Measurements from ENCODE around the gene UBE2E1. TPM values are rescaled to one million over a fixed set of nuclear protein-coding genes. Genes with fewer than 3 reads are reported as not detected.
A peak's percentile ranks its signal among the peaks of the same experiment; 100 is the strongest.

Gene UBE2E1
- polyA plus RNA-seq (2013, experiment 1 of 4) = 171 TPM
- polyA plus RNA-seq (2013, experiment 2 of 4) = 173 TPM
- 159 TPM for polyA plus RNA-seq (2013, experiment 3 of 4)
- 183 TPM for polyA plus RNA-seq (2013, experiment 4 of 4)

DNA sequence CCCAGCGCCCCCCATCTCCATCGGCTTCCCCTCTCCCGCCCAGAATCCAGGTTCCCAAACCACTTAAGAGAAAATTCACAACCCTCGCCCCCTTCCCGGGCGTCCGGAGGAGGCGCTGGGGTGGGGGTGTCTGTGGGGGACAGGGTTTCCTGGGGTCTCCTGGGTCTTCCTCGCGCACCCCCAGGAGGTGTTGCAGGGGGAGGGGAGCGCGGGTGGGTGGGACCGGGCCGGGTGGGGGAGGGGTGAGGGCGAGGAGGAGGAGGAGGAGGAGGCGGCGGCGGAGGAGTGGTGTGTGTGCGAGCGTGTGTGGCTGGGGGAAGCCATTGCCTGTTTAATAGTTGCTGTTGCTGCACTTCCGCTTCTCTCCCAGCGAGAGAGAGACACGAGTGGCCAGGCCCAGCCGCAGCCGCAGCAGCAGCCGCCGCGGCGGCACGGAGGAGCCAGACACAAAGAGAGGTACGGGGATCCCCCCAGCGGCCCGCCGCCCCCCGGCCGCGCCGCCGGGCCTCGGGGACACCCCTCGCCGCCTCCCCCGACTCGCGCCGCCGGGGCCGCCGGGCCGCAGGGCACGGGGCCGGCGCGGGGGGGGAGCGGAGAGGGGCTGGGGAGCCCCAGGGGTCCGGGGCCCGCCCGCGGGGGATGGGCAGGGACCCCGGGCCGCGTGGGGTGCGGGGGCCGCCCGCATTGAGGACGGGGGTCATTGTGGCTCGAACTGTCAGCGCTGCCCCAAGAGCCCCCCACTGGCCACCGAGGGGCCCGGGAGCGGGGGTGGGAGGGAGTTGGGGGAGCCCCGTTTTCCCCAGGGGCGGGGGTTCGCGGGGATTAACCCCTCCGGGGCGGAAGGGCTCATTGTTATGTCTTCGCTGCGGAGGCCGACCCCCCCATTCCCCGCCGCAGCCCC lies at the start of gene UBE2E1:
UBE2E1 (plus strand) TSS at position 323 of the 901 bp plus-strand sequence. CDS start 1,315 bp downstream, outside the sequence.
- Histone ChIP-seq H3K27ac (ENCODE audit: insufficient read depth, low read depth, low read length, poor library complexity, severe bottlenecking) (peak within 1 kb of the TSS; percentile 53), H3K4me3 (ENCODE audit: insufficient read depth, low read depth, low read length) (peak within 1 kb of the TSS; percentile 83), H3K9me3 (ENCODE audit: control insufficient read depth, low read length) (no peaks in the 10 kb centered on the region), H3K36me3 (ENCODE audit: control insufficient read depth, insufficient read depth, low read length) (no peaks in the 10 kb centered on the region), H3K27me3 (ENCODE audit: control insufficient read depth, insufficient read depth, low read length, poor library complexity, severe bottlenecking) (no peaks in the 10 kb centered on the region), H3K4me1 (ENCODE audit: control insufficient read depth, insufficient read depth, low read length) (peaks cover 13% of the 10 kb centered on the region)
- WGBS, 2 experiments = 1% methylated on average over 77 to 82 of the region's 82 CpGs

GRCh38 chr3:23756206-23756840 lies 49.4 kb upstream of the UBE2E1 start:
- Histone ChIP-seq H3K27ac (ENCODE audit: insufficient read depth, low read depth, low read length, poor library complexity, severe bottlenecking) (no peak overlapping the region), H3K4me3 (ENCODE audit: insufficient read depth, low read depth, low read length) (no peak overlapping the region), H3K27me3 (ENCODE audit: control insufficient read depth, insufficient read depth, low read length, poor library complexity, severe bottlenecking) (no peaks in the 10 kb centered on the region), H3K36me3 (ENCODE audit: control insufficient read depth, insufficient read depth, low read length) (no peaks in the 10 kb centered on the region), H3K9me3 (ENCODE audit: control insufficient read depth, low read length) (no peaks in the 10 kb centered on the region), H3K4me1 (ENCODE audit: control insufficient read depth, insufficient read depth, low read length) (peaks cover 19% of the 10 kb centered on the region)
- WGBS, 2 experiments = 83 to 86% methylated on average over 3 of the region's 3 CpGs

GRCh38 chr3:23758253-23758838 lies 47.4 kb upstream of the UBE2E1 start:
- Histone ChIP-seq H3K4me3 (ENCODE audit: insufficient read depth, low read depth, low read length) (no peak overlapping the region), H3K4me1 (ENCODE audit: control insufficient read depth, insufficient read depth, low read length) (peaks cover 15% of the 10 kb centered on the region), H3K27ac (ENCODE audit: insufficient read depth, low read depth, low read length, poor library complexity, severe bottlenecking) (no peak overlapping the region), H3K27me3 (ENCODE audit: control insufficient read depth, insufficient read depth, low read length, poor library complexity, severe bottlenecking) (no peaks in the 10 kb centered on the region), H3K9me3 (ENCODE audit: control insufficient read depth, low read length) (no peaks in the 10 kb centered on the region), H3K36me3 (ENCODE audit: control insufficient read depth, insufficient read depth, low read length) (no peaks in the 10 kb centered on the region)
- 64 to 92% methylated on average over 2 to 5 of the region's 5 CpGs for WGBS, 2 experiments

GRCh38 chr3:23760325-23760724 lies 45.4 kb upstream of the UBE2E1 start:
- Histone ChIP-seq H3K4me3 (ENCODE audit: insufficient read depth, low read depth, low read length) (no peak overlapping the region), H3K4me1 (ENCODE audit: control insufficient read depth, insufficient read depth, low read length) (peaks cover 15% of the 10 kb centered on the region), H3K9me3 (ENCODE audit: control insufficient read depth, low read length) (no peaks in the 10 kb centered on the region), H3K27me3 (ENCODE audit: control insufficient read depth, insufficient read depth, low read length, poor library complexity, severe bottlenecking) (no peaks in the 10 kb centered on the region), H3K36me3 (ENCODE audit: control insufficient read depth, insufficient read depth, low read length) (no peaks in the 10 kb centered on the region), H3K27ac (ENCODE audit: insufficient read depth, low read depth, low read length, poor library complexity, severe bottlenecking) (no peak overlapping the region)
- 88 to 96% methylated on average over 1 to 3 of the region's 3 CpGs for WGBS, 2 experiments

GRCh38 chr3:23760871-23761373 lies 44.8 kb upstream of the UBE2E1 start:
- H3K9me3 ChIP-seq (ENCODE audit: control insufficient read depth, low read length) = no peaks in the 10 kb centered on the region
- peak overlapping the region; percentile 36 for H3K27ac ChIP-seq (ENCODE audit: insufficient read depth, low read depth, low read length, poor library complexity, severe bottlenecking)
- H3K4me1 ChIP-seq (ENCODE audit: control insufficient read depth, insufficient read depth, low read length) = peaks cover 15% of the 10 kb centered on the region
- H3K36me3 ChIP-seq (ENCODE audit: control insufficient read depth, insufficient read depth, low read length) = no peaks in the 10 kb centered on the region
- H3K27me3 ChIP-seq (ENCODE audit: control insufficient read depth, insufficient read depth, low read length, poor library complexity, severe bottlenecking) = no peaks in the 10 kb centered on the region
- 29 to 30% methylated on average over 6 to 7 of the region's 7 CpGs for WGBS, 2 experiments
- no peak overlapping the region for H3K4me3 ChIP-seq (ENCODE audit: insufficient read depth, low read depth, low read length)

DNA sequence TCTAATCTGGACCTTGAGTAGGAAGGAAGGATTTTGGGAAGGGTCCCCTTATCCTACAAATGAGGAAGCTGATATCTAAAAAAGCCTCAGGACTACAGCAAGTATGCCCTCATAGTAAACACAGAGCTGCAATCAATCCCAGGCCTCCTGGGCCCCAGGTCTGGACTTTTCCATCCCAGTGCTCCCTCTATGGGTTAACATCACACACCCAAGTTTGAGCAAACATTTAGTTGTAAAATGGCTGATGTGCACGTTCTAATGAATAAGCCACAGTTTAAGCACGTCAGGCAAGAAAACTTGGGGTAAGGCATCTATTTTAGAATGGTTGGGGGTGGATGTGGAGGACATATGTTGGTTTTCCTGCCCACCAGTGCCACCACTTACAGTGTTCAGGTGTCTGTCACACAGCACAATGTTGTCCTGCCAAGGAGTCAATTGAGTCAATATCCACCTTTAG lies 44.3 kb upstream of the UBE2E1 start:
- 72 to 77% methylated on average over 2 of the region's 2 CpGs for WGBS, 2 experiments
- H3K36me3 ChIP-seq (ENCODE audit: control insufficient read depth, insufficient read depth, low read length) = no peaks in the 10 kb centered on the region
- H3K27ac ChIP-seq (ENCODE audit: insufficient read depth, low read depth, low read length, poor library complexity, severe bottlenecking) = no peak overlapping the region
- no peaks in the 10 kb centered on the region for H3K9me3 ChIP-seq (ENCODE audit: control insufficient read depth, low read length)
- H3K4me3 ChIP-seq (ENCODE audit: insufficient read depth, low read depth, low read length) = no peak overlapping the region
- H3K4me1 ChIP-seq (ENCODE audit: control insufficient read depth, insufficient read depth, low read length) = peaks cover 15% of the 10 kb centered on the region
- H3K27me3 ChIP-seq (ENCODE audit: control insufficient read depth, insufficient read depth, low read length, poor library complexity, severe bottlenecking) = no peaks in the 10 kb centered on the region

GRCh38 chr3:23762214-23762613 lies 43.5 kb upstream of the UBE2E1 start:
- peaks cover 15% of the 10 kb centered on the region for H3K4me1 ChIP-seq (ENCODE audit: control insufficient read depth, insufficient read depth, low read length)
- no peak overlapping the region for H3K4me3 ChIP-seq (ENCODE audit: insufficient read depth, low read depth, low read length)
- H3K27ac ChIP-seq (ENCODE audit: insufficient read depth, low read depth, low read length, poor library complexity, severe bottlenecking) = no peak overlapping the region
- 96 to 98% methylated on average over 7 of the region's 7 CpGs for WGBS, 2 experiments
- no peaks in the 10 kb centered on the region for H3K9me3 ChIP-seq (ENCODE audit: control insufficient read depth, low read length)
- no peaks in the 10 kb centered on the region for H3K36me3 ChIP-seq (ENCODE audit: control insufficient read depth, insufficient read depth, low read length)
- no peaks in the 10 kb centered on the region for H3K27me3 ChIP-seq (ENCODE audit: control insufficient read depth, insufficient read depth, low read length, poor library complexity, severe bottlenecking)

DNA sequence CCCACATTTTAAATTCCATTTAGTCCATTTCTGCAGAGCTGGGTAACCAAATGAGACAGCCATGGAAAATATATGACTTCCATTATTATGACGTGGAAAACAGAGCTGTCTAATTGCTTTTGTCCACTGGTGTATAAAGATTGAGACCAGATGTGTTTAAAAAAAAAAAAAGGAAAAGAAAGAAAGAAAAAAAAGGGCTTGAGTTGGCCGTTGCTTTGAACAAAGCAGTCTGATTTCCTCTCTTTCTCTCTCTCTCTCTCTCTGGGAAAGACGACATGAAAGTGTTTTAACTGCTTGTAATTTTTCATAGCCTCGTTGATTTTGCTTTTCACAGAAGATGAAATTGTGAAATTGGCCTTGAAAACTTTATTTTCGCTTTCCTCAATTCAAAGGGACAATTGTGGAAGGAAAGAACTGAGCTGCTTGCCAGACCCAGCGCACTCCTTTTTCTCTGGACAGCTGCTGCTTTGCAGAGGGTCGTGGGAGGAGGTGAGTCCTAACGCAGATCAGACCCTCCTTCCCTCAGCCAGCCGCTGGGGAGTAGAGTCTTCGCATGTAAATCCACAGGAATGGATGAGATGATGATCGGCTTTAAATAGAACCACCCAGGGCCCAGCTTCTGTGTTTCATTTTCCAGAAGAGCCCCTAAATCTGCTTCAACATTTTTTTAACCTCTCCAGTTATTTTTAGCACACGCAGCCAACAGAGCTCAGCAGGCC lies 42.8 kb upstream of the UBE2E1 start:
- 61% methylated on average over 12 of the region's 12 CpGs for WGBS, 2 experiments
- H3K27ac ChIP-seq (ENCODE audit: insufficient read depth, low read depth, low read length, poor library complexity, severe bottlenecking) = no peak overlapping the region
- peaks cover 15% of the 10 kb centered on the region for H3K4me1 ChIP-seq (ENCODE audit: control insufficient read depth, insufficient read depth, low read length)
- H3K36me3 ChIP-seq (ENCODE audit: control insufficient read depth, insufficient read depth, low read length) = no peaks in the 10 kb centered on the region
- no peaks in the 10 kb centered on the region for H3K27me3 ChIP-seq (ENCODE audit: control insufficient read depth, insufficient read depth, low read length, poor library complexity, severe bottlenecking)
- no peak overlapping the region for H3K4me3 ChIP-seq (ENCODE audit: insufficient read depth, low read depth, low read length)
- no peaks in the 10 kb centered on the region for H3K9me3 ChIP-seq (ENCODE audit: control insufficient read depth, low read length)

GRCh38 chr3:23764407-23764806 lies 41.3 kb upstream of the UBE2E1 start:
- 85 to 96% methylated on average over 1 of the region's 1 CpG for WGBS, 2 experiments
- Histone ChIP-seq H3K27me3 (ENCODE audit: control insufficient read depth, insufficient read depth, low read length, poor library complexity, severe bottlenecking) (no peaks in the 10 kb centered on the region), H3K9me3 (ENCODE audit: control insufficient read depth, low read length) (no peaks in the 10 kb centered on the region), H3K4me1 (ENCODE audit: control insufficient read depth, insufficient read depth, low read length) (peaks cover 15% of the 10 kb centered on the region), H3K27ac (ENCODE audit: insufficient read depth, low read depth, low read length, poor library complexity, severe bottlenecking) (no peak overlapping the region), H3K4me3 (ENCODE audit: insufficient read depth, low read depth, low read length) (no peak overlapping the region), H3K36me3 (ENCODE audit: control insufficient read depth, insufficient read depth, low read length) (no peaks in the 10 kb centered on the region)

All from ectodermal cell (in vitro differentiated cells).